ENCODE measurements around the gene CDH4.

DNA sequence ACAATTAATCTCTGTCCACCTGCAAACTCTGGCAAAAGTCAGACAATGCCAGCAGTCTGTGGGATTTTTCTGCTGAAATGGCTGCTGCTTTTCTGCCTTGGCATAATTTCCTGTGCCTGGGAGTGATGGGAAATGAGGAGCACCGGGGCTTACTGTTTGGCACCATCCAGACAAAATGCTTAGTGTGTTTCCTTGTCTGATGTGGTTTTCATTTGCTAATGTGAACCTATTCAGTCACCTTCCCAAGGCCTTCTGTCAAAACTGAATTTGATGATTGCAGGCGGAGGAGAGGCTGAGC is 56.4 kb downstream of the CDH4 start:
- no peak for TF ChIP-seq CTCF (IDR thresholded peaks at IDR 0.05)
- no peak for TF ChIP-seq POLR2AphosphoS5 (IDR thresholded peaks at IDR 0.05; ENCODE audit: low read depth, low read length)
- no peak for TF ChIP-seq SIN3A (IDR thresholded peaks at IDR 0.05; ENCODE audit: borderline replicate concordance, insufficient read depth, low read depth, low read length)
- no peak for TF ChIP-seq TCF7L2 (IDR thresholded peaks at IDR 0.05; ENCODE audit: low read depth, low read length)
